Stimulated activated CD4-positive, alpha-beta T cell treated with anti-CD3 and anti-CD28 coated beads, Interleukin-15, amount 100 ng/mL, for 24 hours (primary cell): ENCODE results near the gene ITPRIPL2.

Experiments
- DNase-seq: peaks from one replicate; pipeline ENCODE4 v3.0.0-alpha.2; 2020

Gene ITPRIPL2

GRCh38 chr16:19145010-19145409, 31.2 kb downstream of the ITPRIPL2 start:
- DNase-seq, result no peak

DNA sequence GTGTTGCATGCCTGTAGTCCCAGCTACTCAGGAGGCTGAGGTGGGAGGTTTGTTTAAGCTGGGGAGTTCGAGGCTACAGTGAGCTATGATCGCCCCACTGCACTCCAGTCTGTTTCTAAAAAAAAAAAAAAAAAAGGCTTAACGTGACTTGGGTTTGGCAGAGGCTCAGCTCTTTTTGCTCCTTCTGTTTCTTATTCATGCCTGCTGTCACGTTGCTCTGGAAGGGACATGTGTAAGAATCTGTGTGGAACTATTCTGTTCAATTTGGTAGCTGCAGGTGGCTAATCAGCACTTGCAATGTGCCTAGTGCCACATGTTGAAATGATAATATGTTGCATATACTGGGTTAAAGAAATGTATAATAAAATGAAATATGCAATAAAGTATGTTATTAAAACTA, 33.4 kb downstream of the ITPRIPL2 start:
- DNase-seq, result no peak

DNA sequence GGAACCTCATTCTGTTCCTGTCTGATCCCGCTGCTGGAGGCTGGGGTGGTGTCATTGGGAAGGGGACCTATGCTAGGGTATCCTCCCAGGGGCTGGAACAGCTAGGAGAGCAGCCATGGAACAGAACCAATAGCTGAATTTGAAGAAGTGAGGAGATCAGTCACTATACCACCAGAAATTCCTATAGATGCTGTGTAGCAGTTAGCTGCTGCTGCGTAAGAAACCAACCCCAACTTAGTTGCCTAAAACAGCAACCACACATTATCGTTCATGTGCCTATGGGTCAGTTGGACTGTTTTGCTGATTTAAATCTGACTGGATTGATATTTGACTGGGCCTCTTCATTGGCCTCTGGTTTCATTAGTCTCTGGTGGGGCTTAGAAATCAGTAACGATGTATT, 33.9 kb downstream of the ITPRIPL2 start:
- no peak for DNase-seq

DNA sequence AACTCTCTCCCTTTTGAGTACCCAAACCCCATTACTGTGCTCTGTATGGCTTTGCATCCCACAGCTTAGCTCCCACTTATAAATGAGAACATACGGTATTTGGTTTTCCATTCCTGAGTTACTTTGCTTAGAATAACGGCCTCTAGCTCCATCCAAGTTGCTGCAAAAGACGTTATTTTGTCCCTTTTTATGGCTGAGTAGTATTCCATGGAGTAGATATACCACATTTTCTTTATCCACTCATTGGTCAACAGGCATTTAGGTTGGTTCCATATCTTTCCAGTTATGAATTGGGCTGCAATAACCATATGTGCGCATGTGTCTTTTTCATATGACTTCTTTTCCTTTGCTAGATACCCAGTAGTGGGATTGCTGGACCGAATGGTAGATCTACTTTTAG, 34.4 kb downstream of the ITPRIPL2 start:
- DNase-seq, result no peak

DNA sequence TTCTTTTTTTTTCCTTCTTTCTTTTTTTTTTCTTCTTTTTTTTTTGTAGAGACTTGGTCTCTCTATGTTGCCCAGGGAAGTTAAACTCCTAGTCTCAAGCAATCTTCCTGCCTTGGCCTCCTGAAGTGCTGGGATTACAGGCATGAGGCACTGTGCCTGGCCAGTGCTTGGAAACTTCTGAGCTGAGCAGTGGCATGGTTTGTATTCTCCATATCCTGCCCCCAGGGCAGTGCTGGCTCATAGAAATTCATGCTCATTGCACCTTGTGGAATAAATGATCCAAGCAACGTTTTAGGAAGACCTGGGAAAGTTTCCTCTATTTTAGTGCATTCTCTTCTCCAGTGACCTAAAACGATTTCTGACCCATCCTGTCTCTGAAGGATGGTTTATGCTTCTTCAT, 37.5 kb downstream of the ITPRIPL2 start:
- no peak for DNase-seq

DNA sequence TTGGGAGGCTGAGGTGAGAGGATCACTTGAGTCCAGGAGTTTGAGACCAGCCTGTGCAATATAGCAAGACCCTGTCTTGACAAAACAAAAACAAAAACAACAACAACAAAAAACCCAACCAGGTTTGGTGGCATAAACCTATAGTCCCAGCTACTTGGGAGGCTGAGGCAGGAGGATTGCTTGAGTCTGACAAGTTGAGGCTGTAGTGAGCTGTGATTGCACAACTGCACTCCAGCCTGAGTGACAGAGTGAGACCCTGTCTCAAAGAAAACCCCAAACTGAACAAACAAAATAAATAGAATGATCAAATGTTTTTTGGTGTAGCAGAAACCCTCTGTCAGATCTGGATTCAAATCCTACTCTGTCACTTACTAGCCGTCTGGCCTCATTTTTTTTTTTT, 38.3 kb downstream of the ITPRIPL2 start:
- DNase-seq, result no peak

- DNase-seq, result peak; percentile 19
Observed at GRCh38 chr16:19153876-19154275, 40.1 kb downstream of the ITPRIPL2 start.

DNA sequence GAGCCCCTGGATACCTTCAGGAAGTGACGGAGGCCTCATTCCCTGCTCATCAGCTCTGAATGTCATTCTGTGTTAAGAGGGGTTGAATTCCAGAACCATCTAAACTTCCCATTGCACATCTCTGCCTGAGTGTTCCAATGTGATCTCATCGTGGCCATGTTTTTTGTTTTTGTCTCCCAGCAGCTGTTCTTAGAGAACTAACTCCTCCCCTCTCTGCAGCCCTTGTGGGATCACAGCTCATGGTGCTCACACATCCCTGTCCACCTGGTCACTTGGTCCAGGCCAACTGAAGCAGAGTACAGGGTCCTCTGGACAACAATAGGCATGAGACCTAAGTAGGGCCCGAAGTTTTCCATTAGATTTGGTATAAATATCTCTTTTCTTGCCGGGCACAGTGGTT, 48.3 kb downstream of the ITPRIPL2 start:
- DNase-seq, result no peak

GRCh38 chr16:19163215-19163614, 49.5 kb downstream of the ITPRIPL2 start:
- no peak for DNase-seq

DNA sequence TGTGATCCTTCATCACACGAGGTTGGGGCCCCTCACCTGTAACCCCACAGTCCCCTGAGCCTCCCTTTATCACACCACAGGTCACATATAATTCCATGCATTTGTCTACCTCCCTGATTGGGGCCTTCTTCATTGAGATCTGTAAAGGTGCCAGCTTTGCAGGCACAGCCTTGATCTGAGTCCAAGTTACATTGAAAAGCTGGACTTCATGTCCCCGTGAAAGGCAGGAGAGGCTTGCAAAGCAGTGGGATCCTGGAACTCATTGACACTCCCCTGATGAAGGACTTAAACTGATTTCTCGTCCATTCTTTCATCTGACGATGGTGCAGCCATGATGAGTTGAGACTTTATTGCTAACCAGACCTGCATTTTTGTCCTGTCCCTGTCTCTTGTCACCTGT, 50.5 kb downstream of the ITPRIPL2 start:
- no peak for DNase-seq

GRCh38 chr16:19165101-19165500, 51.3 kb downstream of the ITPRIPL2 start:
- no peak for DNase-seq

GRCh38 chr16:19166500-19166899, 52.7 kb downstream of the ITPRIPL2 start:
- no peak for DNase-seq

GRCh38 chr16:19167710-19168370, 54.1 kb downstream of the ITPRIPL2 start, which contains the start of gene SYT17:
TSS of gene SYT17 (plus strand) at chr16:19168240. CDS start at chr16:19168647, 407 bp downstream.
- DNase-seq, result peak; percentile 69

GRCh38 chr16:19168371-19169081, 54.8 kb downstream of the ITPRIPL2 start:
- DNase-seq, result peak; percentile 6

GRCh38 chr16:19169082-19169639, 55.4 kb downstream of the ITPRIPL2 start:
- no peak for DNase-seq

GRCh38 chr16:19170043-19170655, 56.4 kb downstream of the ITPRIPL2 start:
- no peak for DNase-seq
